Skeletal muscle satellite cell (primary cell): ENCODE data around the gene OR2T10. TPM values are rescaled to one million over a fixed set of nuclear protein-coding genes. Genes with fewer than 3 reads are reported as not detected.
"Not testable (repeated sequence)": the region's sequence is repeated elsewhere in the genome, so short reads cannot be mapped to it uniquely, and the experiment has no call there.

Source experiments
- H3K27me3 ChIP-seq: 2 replicates; pipeline ENCODE4 v1.7.0; 2013; ENCODE audit warnings: low read length; ENCODE audit not compliant: control insufficient read depth, insufficient read depth
- H3K36me3 ChIP-seq: 2 replicates; pipeline ENCODE4 v1.7.0; 2013; ENCODE audit warnings: mild to moderate bottlenecking, control low read depth, low read length; ENCODE audit not compliant: insufficient read depth
- H3K4me1 ChIP-seq: 2 replicates; pipeline ENCODE4 v1.7.0; 2013; ENCODE audit warnings: low read length; ENCODE audit not compliant: control insufficient read depth, insufficient read depth
- H3K4me2 ChIP-seq: 2 replicates; pipeline ENCODE4 v1.7.0; 2013; ENCODE audit warnings: mild to moderate bottlenecking, low read length
- H3K4me3 ChIP-seq: 2 replicates; pipeline ENCODE4 v1.7.0; 2013; ENCODE audit warnings: low read length
- H3K9ac ChIP-seq: 2 replicates; pipeline ENCODE4 v1.7.0; 2013; ENCODE audit warnings: mild to moderate bottlenecking, low read depth, low read length, moderate library complexity
- H3K9me3 ChIP-seq: replicated peaks from 2 replicates; pipeline ENCODE4 v1.7.0; 2013; ENCODE audit warnings: mild to moderate bottlenecking, control low read depth, low read length
- small RNA-seq: library from RNA; depleted of rRNA; stranded (forward); fragments of <200 nt; gene quantifications from one replicate; pipeline ENCODE3, GENCODE V24; 2012

Gene OR2T10

GRCh38 chr1:248551027-248551426 is 46.5 kb downstream of the OR2T10 start:
- not testable (repeated sequence) for H3K4me2 ChIP-seq, H3K36me3 ChIP-seq, H3K9ac ChIP-seq, H3K9me3 ChIP-seq, H3K4me3 ChIP-seq, H3K4me1 ChIP-seq, H3K27me3 ChIP-seq

- H3K4me2 ChIP-seq, H3K9ac ChIP-seq, H3K4me1 ChIP-seq, H3K36me3 ChIP-seq, H3K27me3 ChIP-seq, H3K9me3 ChIP-seq, H3K4me3 ChIP-seq: not testable (repeated sequence)
Measured at GRCh38 chr1:248547383-248547782, 50.1 kb downstream of the OR2T10 start.

Small RNA genes within 50 kb of the gene (small RNA-seq; reads per million reads assigned to genes)
- not detected for gene RF00019
